ENCODE data around the gene PIEZO2. TPM values are rescaled to one million over a fixed set of nuclear protein-coding genes. Genes with fewer than 3 reads are reported as not detected.
A peak's percentile ranks its signal among the peaks of the same experiment; 100 is the strongest.

Gene PIEZO2
- total and polyA plus RNA-seq, 8 donors: 0.38 to 11.1 (median 3.0) TPM

GRCh38 chr18:11004294-11004693, 145.1 kb downstream of the PIEZO2 start:
- intact Hi-C loops (cut with DNase I): no loop called here
- Histone ChIP-seq H3K27ac (peak overlapping the region in 3 of 4 donors; percentile 37 to 68 (median 61)), H3K4me1 (peaks cover 9 to 23% (median 12%) of the 10 kb centered on the region in 3 donors), H3K4me3 (peak overlapping the region in 1 of 4 donors; percentile 14), H3K36me3 (no peaks in the 10 kb centered on the region), H3K9me3 (no peaks in the 10 kb centered on the region), H3K27me3 (no peaks in the 10 kb centered on the region)
- FAIRE-seq (no peak), ATAC-seq (peak in 1 of 4 donors; percentile 22), DNase-seq (no peak)
- TF ChIP-seq, protein P1, sequence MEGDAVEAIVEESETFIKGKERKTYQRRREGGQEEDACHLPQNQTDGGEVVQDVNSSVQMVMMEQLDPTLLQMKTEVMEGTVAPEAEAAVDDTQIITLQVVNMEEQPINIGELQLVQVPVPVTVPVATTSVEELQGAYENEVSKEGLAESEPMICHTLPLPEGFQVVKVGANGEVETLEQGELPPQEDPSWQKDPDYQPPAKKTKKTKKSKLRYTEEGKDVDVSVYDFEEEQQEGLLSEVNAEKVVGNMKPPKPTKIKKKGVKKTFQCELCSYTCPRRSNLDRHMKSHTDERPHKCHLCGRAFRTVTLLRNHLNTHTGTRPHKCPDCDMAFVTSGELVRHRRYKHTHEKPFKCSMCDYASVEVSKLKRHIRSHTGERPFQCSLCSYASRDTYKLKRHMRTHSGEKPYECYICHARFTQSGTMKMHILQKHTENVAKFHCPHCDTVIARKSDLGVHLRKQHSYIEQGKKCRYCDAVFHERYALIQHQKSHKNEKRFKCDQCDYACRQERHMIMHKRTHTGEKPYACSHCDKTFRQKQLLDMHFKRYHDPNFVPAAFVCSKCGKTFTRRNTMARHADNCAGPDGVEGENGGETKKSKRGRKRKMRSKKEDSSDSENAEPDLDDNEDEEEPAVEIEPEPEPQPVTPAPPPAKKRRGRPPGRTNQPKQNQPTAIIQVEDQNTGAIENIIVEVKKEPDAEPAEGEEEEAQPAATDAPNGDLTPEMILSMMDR (IDR thresholded peaks at IDR 0.05): no peak
- 70 to 75% methylated on average over 4 of the region's 4 CpGs for WGBS, 2 donors

DNA sequence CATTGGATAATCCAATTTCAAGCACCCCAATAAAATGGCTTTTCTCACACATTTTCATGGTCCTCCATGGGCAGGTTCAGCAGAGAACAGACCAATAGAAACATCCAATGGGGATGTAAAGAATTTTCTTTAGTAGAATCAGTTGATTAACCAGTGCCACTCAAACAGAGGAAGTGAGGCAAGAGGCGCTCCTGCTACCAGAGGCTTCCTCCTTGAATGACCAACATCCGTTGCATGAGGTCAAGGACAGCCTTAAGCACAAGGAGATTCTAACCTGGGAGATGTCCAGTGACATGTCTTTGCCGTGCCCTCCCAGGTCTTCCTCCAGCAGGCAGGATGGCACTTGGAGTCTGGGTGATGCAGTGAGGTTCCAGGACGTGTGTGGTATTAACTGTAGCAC, 146.6 kb downstream of the PIEZO2 start:
- Histone ChIP-seq H3K27ac (no peak overlapping the region), H3K9me3 (no peaks in the 10 kb centered on the region), H3K4me1 (peaks cover 9 to 23% (median 12%) of the 10 kb centered on the region in 3 donors), H3K36me3 (no peaks in the 10 kb centered on the region), H3K27me3 (no peaks in the 10 kb centered on the region), H3K4me3 (no peak overlapping the region)
- intact Hi-C loops (cut with DNase I): no loop called here
- FAIRE-seq (no peak), ATAC-seq (no peak), DNase-seq (no peak)
- WGBS, 2 donors: 77 to 83% methylated on average over 4 of the region's 4 CpGs
- TF ChIP-seq, protein P1 (IDR thresholded peaks at IDR 0.05): no peak

- WGBS, 2 donors: 77 to 85% methylated on average over 1 of the region's 1 CpG
- DNase-seq (no peak), ATAC-seq (no peak), FAIRE-seq (no peak)
- no peak overlapping the region for H3K4me3 ChIP-seq
- no peak overlapping the region for H3K27ac ChIP-seq
- H3K27me3 ChIP-seq: no peaks in the 10 kb centered on the region
- H3K9me3 ChIP-seq: no peaks in the 10 kb centered on the region
- no peaks in the 10 kb centered on the region for H3K36me3 ChIP-seq
- TF ChIP-seq, protein P1 (IDR thresholded peaks at IDR 0.05): no peak
- H3K4me1 ChIP-seq: peaks cover 9 to 23% (median 12%) of the 10 kb centered on the region in 3 donors
- intact Hi-C loops (cut with DNase I): no loop called here
These were observed 147.1 kb downstream of the PIEZO2 start for GRCh38 chr18:11002277-11002676.

DNA sequence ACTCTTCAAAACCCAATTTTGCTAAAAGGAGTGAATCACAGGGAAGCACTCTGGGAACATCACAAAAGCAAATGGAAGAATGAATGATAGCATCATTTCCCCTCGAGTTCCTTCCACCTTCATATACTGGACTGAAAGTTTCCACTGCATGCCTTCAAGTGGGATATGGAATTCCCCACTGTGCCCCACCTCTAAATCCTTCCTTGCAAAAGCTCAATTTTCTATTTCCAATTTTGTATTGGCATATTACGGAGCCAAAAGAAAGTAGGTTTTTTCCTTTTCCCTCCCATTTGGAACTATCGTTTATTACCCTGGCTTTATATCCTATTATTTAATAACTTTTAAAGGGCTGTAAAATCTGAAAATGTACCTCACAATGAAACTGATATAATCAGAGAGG, 149.3 kb downstream of the PIEZO2 start:
- intact Hi-C loops (cut with DNase I): no loop called here
- TF ChIP-seq, protein P1 (IDR thresholded peaks at IDR 0.05): no peak
- ATAC-seq: no peak
- no peak overlapping the region for H3K4me3 ChIP-seq
- no peak overlapping the region for H3K27ac ChIP-seq
- H3K27me3 ChIP-seq: no peaks in the 10 kb centered on the region
- DNase-seq: no peak
- no peaks in the 10 kb centered on the region for H3K36me3 ChIP-seq
- peaks cover 0 to 5% (median 4%) of the 10 kb centered on the region in 3 donors for H3K4me1 ChIP-seq
- FAIRE-seq: no peak
- no peaks in the 10 kb centered on the region for H3K9me3 ChIP-seq
- WGBS, 2 donors: 65 to 82% methylated on average over 3 of the region's 3 CpGs

GRCh38 chr18:10997885-10998284, 151.5 kb downstream of the PIEZO2 start:
- Histone ChIP-seq H3K27ac (no peak overlapping the region), H3K4me3 (no peak overlapping the region), H3K36me3 (no peaks in the 10 kb centered on the region), H3K4me1 (no peaks in the 10 kb centered on the region), H3K9me3 (no peaks in the 10 kb centered on the region), H3K27me3 (no peaks in the 10 kb centered on the region)
- no peak for DNase-seq
- WGBS, 2 donors: 30 to 48% methylated on average over 1 of the region's 1 CpG
- intact Hi-C loops (cut with DNase I): no loop called here
- no peak for FAIRE-seq
- ATAC-seq: no peak
- TF ChIP-seq, protein P1 (IDR thresholded peaks at IDR 0.05): no peak
